HT1080 (cell line): ENCODE data around the gene SCML1. TPM values are rescaled to one million over a fixed set of nuclear protein-coding genes. Genes with fewer than 3 reads are reported as not detected.
A peak's percentile ranks its signal among the peaks of the same experiment; 100 is the strongest.

Experiments used
- DNase-seq: peaks from one replicate; pipeline ENCODE4 v3.0.0-alpha.2; 2015; ENCODE audit warnings: low read depth
- polyA plus RNA-seq, 2 experiments: library from polyadenylated mRNA; depleted of rRNA; stranded (reverse); fragments of >200 nt; gene quantifications; 2 replicates each; pipeline ENCODE4 v1.2.3, GENCODE V29; 2015
- total RNA-seq: library from RNA; depleted of rRNA; stranded (reverse); fragments of >200 nt; shearing (Covaris generic); gene quantifications from 2 replicates; pipeline ENCODE4 v1.2.3, GENCODE V29; 2014; rRNA removed

Gene SCML1
- total RNA-seq: 13.4 and 19.6 TPM in 2 replicates
- 34.5 and 36.6 TPM in 2 replicates for polyA plus RNA-seq (2015; cell fraction: cytosol; rRNA removed)
- 46.9 and 55.7 TPM in 2 replicates for polyA plus RNA-seq (2015; cell fraction: nucleus; rRNA removed)

DNA sequence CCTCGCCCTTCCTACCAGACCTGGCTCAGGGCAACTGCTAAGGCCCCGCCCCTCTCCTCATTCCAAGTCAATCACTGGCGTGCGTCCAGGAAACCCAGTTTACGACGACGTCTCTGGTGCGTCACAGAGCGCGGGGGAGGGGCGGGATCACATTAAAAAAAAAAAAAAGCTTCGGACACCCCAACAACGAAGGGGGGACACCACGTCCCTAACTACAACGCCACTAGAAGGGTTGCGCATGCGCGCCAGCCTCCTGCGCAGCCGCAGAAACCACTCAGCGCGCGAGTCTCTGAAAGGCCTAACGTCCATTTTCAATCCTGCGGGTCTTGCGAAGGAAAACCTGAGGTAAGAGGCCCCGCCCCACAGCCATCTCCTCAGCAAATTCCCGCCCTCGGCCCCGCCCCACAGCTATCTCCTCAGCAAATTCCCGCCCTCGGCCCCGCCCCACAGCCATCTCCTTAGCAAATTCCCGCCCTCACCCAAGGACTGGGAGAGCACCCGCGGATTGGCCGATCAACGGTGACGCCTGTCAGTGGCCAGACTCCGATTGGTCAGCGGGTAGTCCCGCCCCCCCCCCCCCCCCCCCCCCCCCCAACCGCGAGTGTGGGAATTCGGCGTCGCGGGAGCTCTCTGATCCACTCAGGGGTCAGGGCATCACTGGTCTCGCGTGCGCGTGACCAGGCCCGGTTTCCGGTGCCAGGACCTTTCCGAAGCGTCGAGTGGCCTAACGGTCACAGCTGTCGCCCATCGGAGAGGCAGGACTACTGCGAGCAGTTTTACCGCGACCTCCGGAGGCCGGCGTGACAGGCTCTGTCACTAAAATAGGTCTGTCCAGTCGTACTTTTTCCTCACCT, at the start of gene SCML1:
SCML1 (plus strand) TSS at position 638 of the 854 bp plus-strand sequence. CDS start 6,694 bp downstream, outside the sequence.
- peak; percentile 93 for DNase-seq

DNA sequence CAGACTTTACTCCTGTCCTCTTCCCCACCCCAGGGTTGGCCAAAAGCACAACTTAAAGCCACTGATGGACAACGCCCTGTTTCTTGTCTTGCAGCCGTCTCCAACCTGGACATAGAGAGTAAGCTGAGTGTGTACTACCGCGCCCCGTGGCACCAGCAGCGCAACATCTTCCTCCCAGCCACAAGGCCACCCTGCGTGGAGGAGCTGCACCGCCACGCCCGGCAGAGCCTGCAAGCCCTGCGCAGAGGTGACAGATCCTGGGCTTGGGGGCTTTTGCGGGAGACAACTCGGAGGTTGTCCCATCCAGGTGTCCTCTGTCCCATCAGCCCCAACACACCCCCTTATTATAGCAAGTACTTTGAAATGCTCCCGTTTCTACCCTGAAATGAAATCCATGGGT, 49.6 kb upstream of the SCML1 start:
- DNase-seq: no peak

GRCh38 chrX:17689971-17690409, 47.3 kb upstream of the SCML1 start:
- peak; percentile 26 for DNase-seq

- DNase-seq: peak; percentile 66
Measured at GRCh38 chrX:17692709-17693346, 44.5 kb upstream of the SCML1 start.

GRCh38 chrX:17697191-17697590, 40.1 kb upstream of the SCML1 start:
- no peak for DNase-seq

DNA sequence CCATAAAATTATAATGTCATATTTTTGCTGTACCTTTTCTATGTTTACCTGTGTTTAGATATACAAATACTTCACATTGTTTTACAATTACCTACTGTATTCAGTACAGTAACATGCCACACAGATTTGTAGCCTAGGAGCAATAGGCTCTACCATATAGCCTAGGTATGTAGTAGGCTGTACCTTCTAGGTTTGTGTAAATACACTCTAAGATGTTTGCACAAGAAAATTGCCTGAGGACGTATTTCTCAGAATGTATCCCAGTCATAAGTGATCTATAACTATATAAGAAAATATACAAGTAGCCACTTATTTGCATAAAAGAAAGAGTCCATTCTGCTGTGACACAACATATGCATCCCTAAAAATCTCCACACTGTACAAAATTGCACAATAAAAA, 36.3 kb upstream of the SCML1 start:
- no peak for DNase-seq

- DNase-seq: no peak
Measured at GRCh38 chrX:17703201-17703600, 34.1 kb upstream of the SCML1 start.

DNA sequence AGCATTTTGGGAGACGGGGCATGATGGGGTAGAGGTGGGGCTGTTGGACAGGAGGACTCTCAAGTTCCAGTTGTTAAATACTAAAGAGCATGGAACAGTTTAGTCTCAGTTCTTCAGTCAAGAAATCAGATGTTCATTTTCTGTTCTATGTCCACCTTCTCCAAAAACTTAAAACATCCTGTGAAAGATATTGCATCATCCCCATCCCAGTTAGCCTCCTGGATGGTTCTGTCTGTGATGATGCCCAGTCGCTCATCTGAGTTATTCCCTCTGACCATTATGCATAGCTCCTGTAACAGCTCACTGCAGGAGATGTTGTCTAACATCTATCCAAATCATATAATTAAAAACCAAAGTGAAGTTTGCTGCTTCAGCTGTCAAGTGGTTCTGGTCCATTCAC, 32.1 kb upstream of the SCML1 start:
- DNase-seq: no peak

DNA sequence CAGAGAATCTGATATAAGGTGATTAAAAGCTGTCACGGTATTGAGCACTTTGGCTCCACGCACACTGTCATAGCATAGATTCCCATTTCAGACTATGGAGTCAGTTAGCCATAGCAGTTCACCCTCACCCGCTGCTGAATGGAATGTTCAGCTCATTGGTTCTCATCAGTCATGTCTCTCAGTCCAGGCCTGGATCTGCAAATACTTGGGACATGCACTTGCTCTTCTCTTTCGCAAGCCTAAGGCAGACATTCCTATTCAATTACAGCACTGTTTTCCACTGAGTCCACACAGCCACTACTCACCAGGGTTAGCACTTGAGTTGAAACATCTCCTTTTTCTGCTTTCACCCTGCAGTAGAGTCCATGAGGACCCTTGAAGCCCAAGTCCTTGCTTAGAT, 30.6 kb upstream of the SCML1 start:
- DNase-seq: peak; percentile 21

GRCh38 chrX:17707731-17708130, 29.6 kb upstream of the SCML1 start:
- DNase-seq: no peak

DNA sequence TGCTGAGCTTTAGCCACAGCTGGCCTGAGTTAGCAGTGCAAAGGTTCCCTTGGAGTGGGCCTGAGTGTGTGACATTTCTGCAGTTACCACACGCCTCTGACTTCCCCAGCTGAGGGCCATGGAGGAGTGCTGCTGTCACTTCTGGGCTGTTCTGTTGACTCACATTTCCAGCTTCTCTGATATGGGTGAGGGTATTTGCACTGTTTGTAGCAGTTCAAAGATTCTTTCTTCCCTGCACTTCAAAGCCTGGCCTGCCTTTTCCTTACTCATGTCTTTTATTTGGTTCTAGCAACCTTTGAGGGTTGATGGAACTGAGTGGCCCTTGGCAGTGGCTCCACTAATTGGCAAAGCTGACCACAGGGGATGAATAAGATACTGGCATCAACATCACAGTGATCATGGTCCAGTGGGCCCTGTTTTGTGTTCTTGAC, 26.4 kb upstream of the SCML1 start:
- DNase-seq: no peak

GRCh38 chrX:17713288-17713687, 24.0 kb upstream of the SCML1 start:
- DNase-seq: no peak

- no peak for DNase-seq
Measured at GRCh38 chrX:17718649-17719165, 18.6 kb upstream of the SCML1 start.

- no peak for DNase-seq
Measured at GRCh38 chrX:17719711-17720110, 17.6 kb upstream of the SCML1 start.

DNA sequence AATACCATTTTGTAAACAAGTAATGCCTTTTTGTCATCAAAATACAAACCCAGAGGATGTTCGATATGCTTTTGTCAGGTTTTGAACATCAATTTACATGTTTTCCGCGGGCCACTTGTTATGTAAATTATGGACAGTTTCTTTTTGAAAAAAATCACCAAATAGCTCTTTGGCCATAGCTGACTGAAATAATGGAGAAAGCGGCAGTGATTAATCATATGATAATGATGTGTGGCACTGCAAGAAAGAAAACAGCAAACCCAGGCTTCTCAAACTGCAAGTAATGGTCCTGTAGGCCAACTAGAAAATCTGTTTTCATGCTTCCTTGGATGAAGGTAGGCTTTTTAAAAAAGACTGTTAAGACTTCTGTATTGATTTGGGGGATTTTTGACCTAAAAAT, 15.6 kb upstream of the SCML1 start:
- no peak for DNase-seq

GRCh38 chrX:17725181-17725580, 12.1 kb upstream of the SCML1 start:
- DNase-seq: peak; percentile 48

- DNase-seq: no peak
Measured at GRCh38 chrX:17732138-17732783, 5.0 kb upstream of the SCML1 start.

DNA sequence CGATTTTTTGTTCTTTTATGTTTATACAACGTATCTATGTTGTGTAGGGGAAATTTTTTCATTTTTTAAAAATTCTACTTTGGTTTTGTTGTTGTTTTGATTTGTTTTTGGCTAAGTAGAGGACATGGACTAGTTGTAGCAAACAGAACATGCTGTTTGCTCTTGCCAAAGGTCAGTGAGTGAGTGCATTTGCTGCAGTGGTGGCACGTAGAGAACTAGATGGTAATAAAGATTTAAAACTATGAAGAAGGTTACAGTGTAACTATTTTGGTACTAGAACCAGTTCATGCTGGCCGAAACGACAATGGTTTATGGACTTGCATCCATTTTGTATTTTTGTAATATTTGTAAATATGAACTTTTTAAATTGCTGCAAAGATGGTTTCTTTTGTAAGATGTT, 1.9 kb upstream of the SCML1 start:
- no peak for DNase-seq

- no peak for DNase-seq
Measured at GRCh38 chrX:17736478-17736855, 826 bp upstream of the SCML1 start.

DNA sequence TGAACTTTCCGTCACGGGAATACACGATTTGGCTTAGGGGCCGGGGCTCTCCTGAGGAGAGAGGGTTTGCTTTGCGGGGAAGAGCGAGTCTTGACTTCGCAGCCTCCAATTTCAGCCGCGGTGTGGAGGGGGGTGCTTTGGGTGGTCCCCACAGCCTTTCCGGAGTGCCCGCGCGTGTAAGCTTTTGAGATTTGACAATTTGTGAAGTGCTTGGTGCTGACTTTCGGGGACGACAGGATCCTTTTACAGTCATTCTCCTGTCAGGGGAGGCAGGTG, 355 bp downstream of the SCML1 start:
- DNase-seq: no peak

- DNase-seq: peak; percentile 66
Measured at GRCh38 chrX:17737986-17738713, 857 bp downstream of the SCML1 start.
